H1 (cell line): Measurements from ENCODE around the gene NXT1. TPM values are rescaled to one million over a fixed set of nuclear protein-coding genes. Genes with fewer than 3 reads are reported as not detected.

Source experiments
- CTCF ChIA-PET: fragments of 300-600 bp; sonication (Branson Sonifier 250); formaldehyde crosslinking; loops from one replicate; lab custom pipeline; 2021; ENCODE audit not compliant: partially characterized antibody; lab: Charles Lee
- POLR2A ChIA-PET: fragments of 300-600 bp; sonication (Branson Sonifier 250); formaldehyde crosslinking; loops from one replicate; lab custom pipeline; 2021; ENCODE audit warnings: inconsistent platforms; ENCODE audit not compliant: partially characterized antibody; lab: Charles Lee
- DNase-seq, 2 experiments: peaks; one replicate each; pipeline versions ENCODE4 v3.0.0 to v3.0.0-alpha.2; 2010 to 2022; ENCODE audit warnings: low spot score in 2 of 2, low read depth in 1 of 2, mixed read lengths in 1 of 2
- FAIRE-seq: peaks from 2 replicates; lab custom pipeline; 2011; peaks lifted over from hg19 to GRCh38; lab: Jason Lieb, UNC
- H2AFZ ChIP-seq: 2 replicates; pipeline ENCODE4 v1.8.1; 2012; ENCODE audit warnings: low read length, inconsistent platforms
- H2AK5ac ChIP-seq: 2 replicates; pipeline ENCODE4 v1.6.1; 2013; ENCODE audit warnings: low read depth, low read length
- H2BK120ac ChIP-seq: replicated peaks from 2 replicates; pipeline ENCODE3; 2013; ENCODE audit warnings: low read depth, low read length, inconsistent platforms
- H2BK12ac ChIP-seq: 2 replicates; pipeline ENCODE4 v1.6.1; 2013; ENCODE audit warnings: low read depth, low read length
- H2BK15ac ChIP-seq: 2 replicates; pipeline ENCODE4 v1.6.1; 2013; ENCODE audit warnings: low read length
- H2BK20ac ChIP-seq: 2 replicates; pipeline ENCODE4 v1.6.1; 2013; ENCODE audit warnings: low read length
- H2BK5ac ChIP-seq: 2 replicates; pipeline ENCODE4 v1.6.1; 2013; ENCODE audit warnings: low read depth, low read length
- H3K14ac ChIP-seq: 2 replicates; pipeline ENCODE4 v1.6.1; 2013; ENCODE audit warnings: inconsistent platforms; ENCODE audit not compliant: insufficient read length
- H3K18ac ChIP-seq: 2 replicates; pipeline ENCODE4 v1.6.1; 2013; ENCODE audit warnings: low read length; ENCODE audit errors: extremely low read depth
- H3K23ac ChIP-seq: 2 replicates; pipeline ENCODE4 v1.6.1; 2013; ENCODE audit warnings: inconsistent platforms; ENCODE audit not compliant: insufficient read length
- H3K23me2 ChIP-seq: 2 replicates; pipeline ENCODE4 v1.6.1; 2013; ENCODE audit warnings: low read depth, low read length
- H3K27ac ChIP-seq: 2 replicates; pipeline ENCODE4 v1.6.1; 2011; ENCODE audit warnings: low read depth, low read length, inconsistent platforms
- H3K27me3 ChIP-seq, 4 experiments: replicated peaks in 1 of 4; 1 replicate in 1 of 4; 2 replicates in 3 of 4; pipeline versions ENCODE4 v1.6.1 to v1.8.1; 2011 to 2013; ENCODE audit warnings: low read length in 3 of 4, mild to moderate bottlenecking in 3 of 4, inconsistent platforms in 2 of 4, mixed read lengths in 2 of 4, moderate library complexity in 1 of 4; ENCODE audit not compliant: control insufficient read depth in 3 of 4, insufficient read depth in 3 of 4; ENCODE audit errors: extremely low read depth in 1 of 4
- H3K36me3 ChIP-seq, 4 experiments: 2 replicates each; pipeline versions ENCODE4 v1.6.1 to v1.8.1; 2011 to 2013; ENCODE audit warnings: mild to moderate bottlenecking in 4 of 4, low read length in 3 of 4, moderate library complexity in 2 of 4, control low read depth in 1 of 4, inconsistent platforms in 1 of 4; ENCODE audit not compliant: insufficient read depth in 4 of 4, control insufficient read depth in 2 of 4
- H3K4ac ChIP-seq: replicated peaks from 2 replicates; pipeline ENCODE3; 2013; ENCODE audit warnings: low read length, low read depth, mixed read lengths, inconsistent platforms; ENCODE audit not compliant: insufficient read length
- H3K4me1 ChIP-seq, 4 experiments: replicated peaks in 1 of 4; 1 replicate in 1 of 4; 2 replicates in 3 of 4; pipeline versions ENCODE4 v1.6.1 to v1.8.1; 2011 to 2013; ENCODE audit warnings: low read length in 3 of 4, inconsistent platforms in 2 of 4, mixed read lengths in 1 of 4; ENCODE audit not compliant: insufficient read depth in 4 of 4, control insufficient read depth in 3 of 4
- H3K4me2 ChIP-seq, 2 experiments: 2 replicates each; pipeline versions ENCODE4 v1.6.1 to v1.8.1; 2011 to 2013; ENCODE audit warnings: low read depth in 2 of 2, low read length in 2 of 2, control low read depth in 1 of 2, inconsistent platforms in 1 of 2, mild to moderate bottlenecking in 1 of 2; ENCODE audit not compliant: insufficient read depth in 1 of 2
- H3K4me3 ChIP-seq, 4 experiments: fragments of 200-600, 300-600 bp in 1 of 4; sonication (generic), shearing (Covaris generic), sonication (Bioruptor Twin) in 1 of 4; 2 replicates each; pipeline versions ENCODE4 v1.5.1 to v1.8.1; 2011 to 2016; ENCODE audit warnings: low read length in 4 of 4, low read depth in 3 of 4, control low read depth in 2 of 4, inconsistent platforms in 2 of 4, mild to moderate bottlenecking in 2 of 4, mixed read lengths in 1 of 4, moderate library complexity in 1 of 4; ENCODE audit not compliant: insufficient read depth in 2 of 4; ENCODE audit errors: extremely low read depth in 1 of 4
- H3K56ac ChIP-seq: replicated peaks from 2 replicates; pipeline ENCODE3; 2013; ENCODE audit warnings: low read depth, mild to moderate bottlenecking, mixed read lengths, low read length, inconsistent platforms; ENCODE audit not compliant: insufficient read length
- H3K79me1 ChIP-seq: 2 replicates; pipeline ENCODE4 v1.6.1; 2013; ENCODE audit warnings: low read depth, low read length, control low read depth
- H3K79me2 ChIP-seq, 2 experiments: 2 replicates each; pipeline versions ENCODE4 v1.6.1 to v1.8.1; 2012 to 2013; ENCODE audit warnings: low read length in 2 of 2, mild to moderate bottlenecking in 2 of 2, inconsistent platforms in 1 of 2; ENCODE audit not compliant: insufficient read depth in 2 of 2, control insufficient read depth in 1 of 2
- H3K9ac ChIP-seq, 4 experiments: replicated peaks in 1 of 4; 1 replicate in 1 of 4; 2 replicates in 3 of 4; pipeline versions ENCODE4 v1.6.1 to v1.8.1; 2011 to 2013; ENCODE audit warnings: low read depth in 3 of 4, low read length in 3 of 4, control low read depth in 2 of 4, mild to moderate bottlenecking in 2 of 4, moderate library complexity in 2 of 4, inconsistent platforms in 1 of 4; ENCODE audit errors: extremely low read depth in 1 of 4
- H3K9me3 ChIP-seq, 2 experiments: 2 replicates each; pipeline versions ENCODE4 v1.6.1 to v1.8.1; 2012 to 2013; ENCODE audit warnings: mild to moderate bottlenecking in 2 of 2, moderate library complexity in 2 of 2, control low read depth in 1 of 2, inconsistent platforms in 1 of 2, low read depth in 1 of 2, low read length in 1 of 2, mixed read lengths in 1 of 2; ENCODE audit not compliant: insufficient read depth in 2 of 2
- H4K20me1 ChIP-seq, 2 experiments: replicated peaks in 1 of 2; 2 replicates each; pipeline versions ENCODE3 to v1.8.1; 2011 to 2013; ENCODE audit warnings: inconsistent platforms in 2 of 2, low read length in 2 of 2, mild to moderate bottlenecking in 1 of 2; ENCODE audit not compliant: insufficient read depth in 2 of 2, control insufficient read depth in 1 of 2
- H4K5ac ChIP-seq: 2 replicates; pipeline ENCODE4 v1.6.1; 2013; ENCODE audit warnings: low read length, low read depth, mixed read lengths, inconsistent platforms; ENCODE audit not compliant: insufficient read length
- H4K8ac ChIP-seq: 2 replicates; pipeline ENCODE4 v1.8.0; 2013; ENCODE audit warnings: mild to moderate bottlenecking, moderate library complexity, low read length, inconsistent platforms; ENCODE audit not compliant: insufficient read depth; ENCODE audit errors: extremely low read depth
- H4K91ac ChIP-seq: replicated peaks from 2 replicates; pipeline ENCODE3; 2013; ENCODE audit warnings: low read length, mixed read lengths, inconsistent platforms; ENCODE audit not compliant: insufficient read length
- BACH1 ChIP-seq: IDR thresholded peaks from 2 replicates; pipeline ENCODE4 v1.6.1; 2012; ENCODE audit warnings: low read length, improper control_type of control experiment
- CTCF ChIP-seq, 3 experiments: IDR thresholded peaks; 1 replicate in 2 of 3; 2 replicates in 1 of 3; pipeline versions ENCODE4 v1.5.1 to v1.6.1; 2011; ENCODE audit warnings: low read length in 3 of 3, mild to moderate bottlenecking in 3 of 3, inconsistent platforms in 2 of 3, low read depth in 1 of 3, moderate library complexity in 1 of 3; ENCODE audit not compliant: insufficient read depth in 1 of 3; ENCODE audit errors: control extremely low read depth in 1 of 3
- EZH2 ChIP-seq: fragments of 200-600 bp; sonication (generic); IDR thresholded peaks from 2 replicates; pipeline ENCODE4 v1.7.1; 2012; ENCODE audit warnings: low read depth, mild to moderate bottlenecking, moderate library complexity, low read length, inconsistent platforms; ENCODE audit not compliant: severe bottlenecking
- HDAC2 ChIP-seq, 2 experiments: fragments of 300-600 bp in 1 of 2; sonication (generic) in 1 of 2; IDR thresholded peaks; 2 replicates each; pipeline ENCODE4 v1.6.1; 2011 to 2012; ENCODE audit warnings: low read depth in 2 of 2, low read length in 2 of 2, mild to moderate bottlenecking in 2 of 2, moderate library complexity in 2 of 2, borderline replicate concordance in 1 of 2, inconsistent platforms in 1 of 2
- SP4 ChIP-seq: IDR thresholded peaks from 2 replicates; pipeline ENCODE4 v1.6.1; 2012; ENCODE audit warnings: low read length, inconsistent platforms
- SRF ChIP-seq: IDR thresholded peaks from 2 replicates; pipeline ENCODE4 v1.6.1; 2011; ENCODE audit warnings: mild to moderate bottlenecking, low read depth, low read length, moderate library complexity
- TAF1 ChIP-seq: IDR thresholded peaks from 2 replicates; pipeline ENCODE4 v1.6.1; 2011; ENCODE audit warnings: mild to moderate bottlenecking, low read depth, low read length
- TCF12 ChIP-seq: IDR thresholded peaks from 2 replicates; pipeline ENCODE4 v1.6.1; 2011; ENCODE audit warnings: low read depth, mild to moderate bottlenecking, low read length
- YY1 ChIP-seq: IDR thresholded peaks from 2 replicates; pipeline ENCODE4 v1.6.1; 2011; ENCODE audit warnings: low read depth, mild to moderate bottlenecking, low read length
- WGBS, 2 experiments: shearing (Covaris generic) in 1 of 2; methylation state at CpG; one replicate each; pipeline versions ENCODE4 v1.1.6 to v1.1.7; 2013 to 2015; ENCODE audit warnings: low lambda C conversion rate in 2 of 2, mixed read lengths in 2 of 2, inconsistent platforms in 1 of 2, low coverage in 1 of 2, missing lambda C conversion rate in 1 of 2; ENCODE audit not compliant: insufficient replicate concordance in 2 of 2, insufficient coverage in 1 of 2, insufficient read length in 1 of 2; ENCODE audit errors: extremely low coverage in 1 of 2, missing lambda C conversion rate in 1 of 2; 5-methylcytosine and 5-hydroxymethylcytosine counted together
- polyA plus RNA-seq, 7 experiments: library from polyadenylated mRNA; depleted of rRNA in 3 of 7; stranded (reverse) in 5 of 7; unstranded in 2 of 7; fragments of >200 nt in 5 of 7; fragments of 200-250 nt in 2 of 7; gene quantifications; 1 replicate in 5 of 7; 2 replicates in 1 of 7; 4 replicates in 1 of 7; pipeline versions ENCODE4 v1.2.1 to v1.2.3, GENCODE V29; 2011 to 2013; ENCODE audit warnings: missing spikeins in 2 of 7, mixed read lengths in 2 of 7
- total RNA-seq: library from RNA; stranded (reverse); fragmentation: NEBNext Ultra II Directional; extraction: Animal tissue kit (Norgen Biotek cat#: 25700); gene quantifications from 2 replicates; pipeline ENCODE4 v1.2.1, GENCODE V29; 2021

Gene NXT1
- total and polyA plus RNA-seq, 2 of the 8 experiments (the other 6 are each of a cell fraction or from before 2014, with no cell fraction given): 23.1 to 26.5 TPM

- Histone ChIP-seq H4K20me1 (peaks cover 2 to 11% of the 10 kb centered on the region in 2 experiments), H2BK15ac (no peak overlapping the region), H3K14ac (no peak overlapping the region), H3K27ac (no peak overlapping the region), H3K4me1 (peaks cover 0 to 5% (median 0%) of the 10 kb centered on the region in 4 experiments; a peak in 1 of 7 replicates), H2AK5ac (no peak overlapping the region), H4K5ac (no peak overlapping the region), H3K4me3 (no peak overlapping the region), H4K8ac (no peak overlapping the region), H2AFZ (no peak overlapping the region), H3K23ac (no peak overlapping the region), H3K27me3 (no peaks in the 10 kb centered on the region), H3K23me2 (no peaks in the 10 kb centered on the region), H3K9me3 (no peaks in the 10 kb centered on the region), H3K9ac (no peak overlapping the region), H3K56ac (no peak overlapping the region), H2BK20ac (no peak overlapping the region), H3K18ac (no peak overlapping the region), H2BK120ac (no peak overlapping the region), H2BK12ac (no peak overlapping the region), H3K4ac (no peak overlapping the region), H2BK5ac (no peak overlapping the region), H4K91ac (no peak overlapping the region), H3K79me2 (peaks cover 3 to 70% of the 10 kb centered on the region in 2 experiments), H3K79me1 (peaks cover 7% of the 10 kb centered on the region), H3K36me3 (peaks cover 0 to 5% (median 1%) of the 10 kb centered on the region in 4 experiments; a peak in 1 of 8 replicates), H3K4me2 (no peak overlapping the region)
- WGBS, 2 experiments: 89% methylated on average over 3 of the region's 3 CpGs; no CpG with 5 or more reads in 1 of the 2 experiments
- POLR2A ChIA-PET: no interaction called here
- no peak for TF ChIP-seq TCF12
- TF ChIP-seq YY1: no peak
- TF ChIP-seq CTCF (IDR thresholded peaks at IDR 0.05; ENCODE audit: control extremely low read depth in 1 of 3, insufficient read depth in 1 of 3, low read depth in 1 of 3, low read length in 3 of 3): no peak
- TF ChIP-seq BACH1: no peak
- no peak for TF ChIP-seq TAF1
- TF ChIP-seq HDAC2 (IDR thresholded peaks at IDR 0.05; ENCODE audit: borderline replicate concordance in 1 of 2, low read depth in 2 of 2, low read length in 2 of 2): no peak
- TF ChIP-seq SP4: no peak
- no peak for TF ChIP-seq EZH2
- no peak for TF ChIP-seq SRF
- DNase-seq (no peak), FAIRE-seq (no peak)
- CTCF ChIA-PET: interaction anchor here (1.1 to 2.2 kb wide), 2 partner anchors 9 to 42 kb away, joined by 3 to 5 read pairs; no protein-coding TSS in a partner anchor
These were observed 53.6 kb downstream of the NXT1 start for GRCh38 chr20:23404196-23404595.
